Dedifferentiated amniotic fluid mesenchymal stem cell (primary cell): ENCODE results near the gene SDR39U1.

Source experiments
- DNase-seq: peaks from one replicate; pipeline ENCODE4 v3.0.0-alpha.2; 2016; ENCODE audit errors: extremely low spot score

Gene SDR39U1

DNA sequence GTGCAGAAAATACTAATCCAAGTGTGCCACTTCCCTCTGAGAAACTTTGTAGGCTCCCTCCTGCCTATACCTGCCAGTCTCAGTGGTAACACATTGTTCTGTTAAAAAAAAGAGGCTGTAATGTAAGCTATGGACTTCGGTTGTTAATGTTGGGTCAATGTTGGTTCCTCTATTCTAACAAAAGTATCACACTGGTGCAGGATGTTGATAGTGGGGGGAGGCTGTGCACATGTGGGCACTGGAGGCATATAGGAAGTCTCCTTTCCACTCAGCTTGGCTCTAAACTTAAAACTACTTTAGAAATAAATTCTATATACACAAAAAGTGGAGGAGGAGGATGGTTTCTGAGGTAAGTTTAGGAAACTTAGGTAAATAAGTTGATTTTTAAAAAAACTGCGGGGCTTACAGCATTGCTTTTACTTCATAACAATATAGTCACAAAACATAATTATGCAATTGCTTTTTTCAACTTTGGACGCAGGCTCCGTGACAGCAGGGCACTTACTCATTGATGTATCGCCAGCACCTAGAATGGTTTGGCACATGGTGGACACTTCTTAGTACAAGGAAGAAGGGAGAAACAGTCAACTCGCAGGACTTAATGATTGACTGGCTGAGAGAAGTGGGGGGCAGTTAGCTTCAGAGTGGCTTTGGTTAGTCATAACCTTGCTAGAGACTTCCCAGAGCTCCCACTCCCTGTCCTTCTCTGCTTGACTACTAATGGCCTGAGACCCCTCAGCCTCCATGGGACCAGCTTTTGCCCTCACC is 51.7 kb downstream of the SDR39U1 start:
- DNase-seq = no peak
